HG03558 (cell line): ENCODE measurements around the gene COX7C.
A peak's percentile ranks its signal among the peaks of the same experiment; 100 is the strongest.
"Not testable (repeated sequence)": the region's sequence is repeated elsewhere in the genome, so short reads cannot be mapped to it uniquely, and the experiment has no call there.

Source experiments
- ATAC-seq: cut with Tn5 transposase; IDR thresholded peaks from one replicate; pipeline ENCODE4 v1.9.1; 2021; ENCODE audit warnings: moderate number of reproducible peaks; ENCODE audit not compliant: unreplicated experiment; ENCODE audit errors: extremely low read depth

Gene COX7C

GRCh38 chr5:86660771-86661170 is 43.0 kb downstream of the COX7C start:
- ATAC-seq, result not testable (repeated sequence)

DNA sequence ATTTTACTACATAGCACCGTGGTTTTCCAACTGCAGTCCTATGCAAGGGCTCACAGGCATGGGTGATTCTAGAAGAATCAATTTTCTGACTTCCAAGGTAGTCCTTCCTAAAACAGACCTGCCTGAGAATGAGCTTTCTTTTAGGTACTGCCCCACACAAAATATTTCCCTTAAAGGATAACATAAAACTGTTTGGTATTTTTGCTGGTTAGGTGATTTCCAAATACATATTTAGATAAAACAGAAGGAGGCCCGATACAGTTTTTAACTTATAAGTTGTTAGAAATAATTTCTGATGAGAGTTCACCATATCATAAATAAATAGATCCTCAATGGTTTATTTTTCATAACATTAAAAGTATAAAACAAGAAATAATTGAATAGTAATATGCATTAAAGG is 46.4 kb downstream of the COX7C start:
- ATAC-seq, result no peak

DNA sequence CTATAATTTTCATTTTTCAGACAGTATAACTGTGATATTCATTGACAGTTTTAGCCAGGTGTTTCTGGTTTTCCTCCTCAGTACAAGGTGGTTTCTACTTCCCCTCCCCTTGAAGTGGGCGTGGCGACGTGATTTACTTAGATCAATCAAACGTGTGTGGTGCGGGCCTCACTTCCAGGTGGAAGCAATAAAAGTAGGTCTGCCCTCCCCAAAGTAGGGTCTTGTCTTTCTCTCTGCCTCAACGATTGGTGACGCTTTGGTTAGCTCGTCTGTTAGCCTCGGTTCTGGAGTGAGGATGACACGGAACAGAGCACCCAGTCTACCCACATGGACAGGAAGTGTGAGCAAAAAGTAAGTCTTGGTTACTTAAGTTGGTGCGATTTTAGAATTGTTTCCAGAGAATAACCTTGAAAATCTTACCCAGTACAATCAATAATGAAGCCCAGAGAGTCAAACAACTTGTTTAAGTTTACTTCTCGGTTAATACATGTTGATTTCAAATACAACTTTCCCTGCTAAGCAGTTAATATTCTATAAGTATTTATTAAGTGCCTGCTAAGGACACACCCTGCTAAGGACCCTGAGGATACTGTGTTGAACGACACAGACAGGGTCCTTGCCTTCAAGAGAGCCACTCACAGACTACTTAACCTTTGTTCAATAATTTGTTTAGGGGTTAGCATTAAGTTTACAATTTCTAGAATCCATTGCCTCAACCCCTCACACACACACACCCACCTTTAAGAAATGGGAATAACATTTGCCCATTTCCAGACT is 48.4 kb downstream of the COX7C start:
- ATAC-seq, result peak; percentile 57

- no peak for ATAC-seq
These were observed 49.2 kb downstream of the COX7C start for GRCh38 chr5:86666981-86667380.
